GM21360 (cell line): ENCODE measurements around the gene SSPN.
"Not testable (repeated sequence)": the region's sequence is repeated elsewhere in the genome, so short reads cannot be mapped to it uniquely, and the experiment has no call there.

ENCODE experiments used
- ATAC-seq: cut with Tn5 transposase; IDR thresholded peaks from one replicate; pipeline ENCODE4 v1.9.1; 2021; ENCODE audit warnings: mild to moderate bottlenecking, moderate library complexity; ENCODE audit not compliant: unreplicated experiment

SSPN gene

GRCh38 chr12:26226629-26227360 lies 31.4 kb downstream of the SSPN start:
- no peak for ATAC-seq

GRCh38 chr12:26227361-26227745 lies 32.0 kb downstream of the SSPN start:
- ATAC-seq, result no peak

- no peak for ATAC-seq
Observed at GRCh38 chr12:26229910-26230309, 34.5 kb downstream of the SSPN start.

- no peak for ATAC-seq
Observed at GRCh38 chr12:26231470-26231869, 36.1 kb downstream of the SSPN start.

- ATAC-seq, result no peak
Observed at GRCh38 chr12:26231921-26232320, 36.5 kb downstream of the SSPN start.

GRCh38 chr12:26233631-26234030 lies 38.3 kb downstream of the SSPN start:
- no peak for ATAC-seq

- not testable (repeated sequence) for ATAC-seq
Observed at GRCh38 chr12:26235465-26235864, 40.1 kb downstream of the SSPN start.

GRCh38 chr12:26238341-26239121 lies 43.2 kb downstream of the SSPN start:
- no peak for ATAC-seq

GRCh38 chr12:26239122-26239851 lies 43.9 kb downstream of the SSPN start:
- ATAC-seq, result no peak

GRCh38 chr12:26239852-26240815 lies 44.8 kb downstream of the SSPN start:
- ATAC-seq, result no peak

DNA sequence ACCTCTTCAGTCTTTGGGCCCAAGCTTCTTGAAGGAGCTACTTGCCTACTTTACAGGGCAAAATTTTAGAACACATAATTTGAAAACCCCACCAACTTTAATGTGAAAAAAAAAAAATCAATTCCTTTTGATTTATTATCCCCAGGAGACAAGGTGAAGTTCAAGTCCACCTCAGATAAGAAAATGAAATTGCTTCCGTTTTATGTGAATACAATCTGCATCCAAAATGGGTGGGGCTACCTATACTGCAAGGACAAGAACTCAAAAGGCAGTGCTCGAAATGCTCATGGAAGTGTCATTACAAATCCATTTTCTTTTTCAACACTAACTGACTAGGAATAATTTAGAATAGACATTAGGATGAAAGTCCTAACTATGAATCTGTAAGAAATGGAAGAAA lies 45.7 kb downstream of the SSPN start:
- ATAC-seq, result no peak

DNA sequence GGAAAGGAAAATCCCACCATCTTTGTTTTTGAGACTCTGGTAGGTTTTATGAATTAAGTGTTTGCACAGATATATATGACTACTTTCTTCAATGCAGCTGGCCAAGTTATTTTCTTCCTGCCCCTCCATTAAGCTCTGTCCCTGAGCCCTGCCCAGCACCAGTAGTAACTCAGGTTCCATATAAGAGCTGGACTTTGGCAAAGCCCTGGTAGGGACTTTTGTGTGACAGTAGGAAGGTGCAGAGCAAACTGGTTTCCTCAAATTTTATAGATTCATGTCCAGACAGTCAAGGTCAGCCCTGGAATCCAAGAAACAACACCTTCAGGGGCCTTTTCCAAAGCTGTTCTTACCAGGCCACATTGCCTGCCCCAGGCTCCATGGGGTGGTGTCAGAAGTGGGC lies 47.3 kb downstream of the SSPN start:
- ATAC-seq, result no peak

DNA sequence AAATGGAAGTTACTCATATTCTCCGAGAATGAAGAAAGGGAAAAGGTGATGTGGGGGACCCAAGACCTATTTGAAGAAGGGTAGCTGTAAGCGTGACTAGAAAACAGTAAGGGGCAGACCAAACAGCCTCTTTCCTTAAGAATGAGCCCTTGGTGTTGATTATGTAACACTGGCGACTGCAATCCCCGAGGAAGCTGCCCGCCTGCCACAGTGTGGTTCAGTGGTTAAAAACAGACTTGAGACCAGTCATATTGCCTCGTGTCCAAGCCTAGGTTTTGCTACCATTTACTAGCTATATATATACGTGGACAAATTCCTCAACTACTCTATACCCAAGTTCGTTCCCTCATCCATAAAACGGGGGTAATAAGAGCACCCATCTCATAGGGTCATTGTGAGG lies 49.1 kb downstream of the SSPN start:
- no peak for ATAC-seq

DNA sequence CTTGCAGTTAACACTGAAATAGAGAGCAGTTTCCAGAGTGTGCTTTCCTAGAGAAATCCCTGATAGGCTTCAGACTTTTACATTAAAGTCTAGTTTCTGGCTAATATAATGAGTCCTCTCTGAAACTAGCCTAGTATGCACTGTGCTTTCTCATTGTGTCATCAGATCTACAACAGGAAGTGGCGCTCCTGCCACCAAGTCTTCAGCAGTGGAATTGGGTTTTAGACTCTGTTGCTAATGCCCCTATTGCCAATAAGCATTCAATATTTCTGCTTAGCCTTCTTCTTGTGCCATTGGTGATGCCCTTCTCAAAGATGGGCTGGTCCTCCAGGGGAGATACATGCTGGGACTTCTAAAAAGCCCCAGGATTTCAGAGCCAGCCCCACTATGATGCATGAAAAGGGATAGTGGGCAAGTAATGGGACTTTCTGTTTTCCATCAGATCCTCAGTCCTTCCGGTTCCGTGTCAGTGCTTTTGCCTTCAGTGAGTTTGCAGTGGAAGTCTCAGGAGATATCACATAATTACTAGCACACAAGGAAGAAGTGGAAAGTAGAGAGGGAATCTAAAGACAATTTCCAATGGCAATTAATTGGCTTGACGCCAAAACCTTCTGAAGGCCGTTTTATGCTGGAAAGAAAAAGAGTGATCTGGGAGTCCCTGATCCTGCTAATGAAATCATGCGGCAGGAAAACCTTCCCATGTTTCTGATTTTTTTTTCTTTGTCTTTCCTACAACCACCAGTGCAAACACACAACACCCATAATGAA lies 50.0 kb downstream of the SSPN start:
- no peak for ATAC-seq

DNA sequence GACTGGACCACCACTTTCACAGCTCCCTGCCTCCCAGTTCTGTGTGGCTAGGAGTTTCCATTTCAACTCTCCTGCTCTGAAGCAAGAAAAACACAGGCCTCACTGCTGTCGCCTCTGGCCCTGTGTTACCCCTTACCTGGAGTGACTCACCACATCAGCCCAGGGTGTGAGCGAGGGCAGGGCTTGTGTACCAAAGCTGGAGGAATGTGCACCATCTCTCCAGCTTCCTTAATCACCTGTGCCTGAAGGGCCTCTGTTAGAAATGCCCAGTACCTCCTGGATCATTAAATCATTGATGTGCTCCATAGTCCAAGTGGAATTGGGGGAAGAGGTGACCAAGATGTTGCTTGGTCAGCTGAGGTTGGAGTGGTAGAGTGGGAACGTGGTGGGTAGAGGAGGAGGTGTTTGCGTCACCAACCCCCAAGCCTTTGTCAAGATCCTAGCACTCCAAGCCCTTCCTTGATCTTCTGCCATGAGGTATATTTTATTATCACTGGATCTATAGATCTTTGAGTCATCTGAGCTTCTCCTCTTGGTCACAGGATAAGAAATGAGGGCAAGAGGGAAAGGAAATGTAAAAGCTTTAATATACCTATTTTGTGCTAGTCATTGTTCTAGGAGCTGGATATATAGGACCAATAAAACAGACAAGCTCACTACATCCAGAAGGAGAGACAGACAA lies 51.3 kb downstream of the SSPN start:
- no peak for ATAC-seq

- no peak for ATAC-seq
Observed at GRCh38 chr12:26247873-26248272, 52.5 kb downstream of the SSPN start.

DNA sequence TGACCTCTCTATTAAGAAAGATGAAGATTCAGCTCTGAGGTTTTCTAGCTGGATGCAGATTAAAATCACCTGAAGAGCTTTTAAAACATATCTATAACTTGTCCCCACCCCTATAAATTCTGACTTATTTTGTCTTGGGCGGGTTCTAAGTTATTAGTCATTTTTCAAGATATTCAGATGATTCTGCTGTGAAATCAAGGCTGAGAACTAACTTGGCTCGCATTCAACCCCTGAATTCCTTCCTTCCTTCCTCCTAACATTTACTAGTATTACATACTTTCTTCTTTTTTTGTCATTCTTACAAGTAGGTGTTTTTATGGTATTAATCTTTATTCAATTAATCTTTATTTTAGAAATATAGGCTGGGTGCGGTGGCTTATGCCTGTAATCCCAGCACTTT lies 55.4 kb downstream of the SSPN start:
- ATAC-seq, result no peak

GRCh38 chr12:26251600-26251999 lies 56.2 kb downstream of the SSPN start:
- no peak for ATAC-seq

- no peak for ATAC-seq
Observed at GRCh38 chr12:26252946-26253345, 57.6 kb downstream of the SSPN start.
